ENCODE results near the gene SAPCD1. TPM values are rescaled to one million over a fixed set of nuclear protein-coding genes. Genes with fewer than 3 reads are reported as not detected.

The SAPCD1 gene
- total and polyA plus RNA-seq, 4 donors: 1.3 to 6.3 (median 3.1) TPM

DNA sequence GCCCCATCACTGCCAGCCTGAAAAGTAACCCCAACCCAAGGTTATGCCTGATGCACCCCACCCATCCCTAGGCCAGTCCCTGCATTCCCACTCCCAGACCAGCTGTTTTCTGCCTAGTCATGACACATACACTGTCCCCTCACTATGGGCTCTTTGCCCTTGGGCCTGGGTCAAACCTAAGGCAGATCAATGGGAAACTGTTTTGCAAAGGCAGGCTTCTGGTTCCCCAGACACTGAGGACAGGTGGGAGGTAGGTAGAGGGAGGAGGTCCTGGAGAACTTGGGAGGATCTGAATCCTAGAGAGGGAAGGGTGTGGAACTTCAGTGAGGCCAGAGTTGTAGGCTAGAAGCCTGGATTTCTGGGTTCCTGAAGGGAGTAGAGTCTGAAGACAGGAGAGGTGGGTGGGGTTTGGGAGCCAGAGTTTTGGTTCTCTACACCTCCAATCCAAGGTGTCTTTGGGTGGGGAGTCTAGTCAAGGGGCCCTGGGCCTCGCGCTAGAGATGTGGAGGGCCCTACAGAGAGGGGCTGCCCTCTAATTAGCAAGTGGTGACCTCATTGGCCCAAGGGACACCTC is 28.1 kb upstream of the SAPCD1 start:
- Histone ChIP-seq H3K36me3 (ENCODE audit: control insufficient read depth in 4 of 4, insufficient read depth in 4 of 4, low read length in 4 of 4) (peaks cover 9 to 24% (median 19%) of the 10 kb centered on the region in 4 donors), H3K4me1 (ENCODE audit: control insufficient read depth in 5 of 5, insufficient read depth in 5 of 5, low read length in 5 of 5) (peaks cover 0 to 38% (median 17%) of the 10 kb centered on the region in 5 donors), H3K4me3 (peak overlapping the region; percentile 75), H3K27ac (ENCODE audit: low read depth in 1 of 2, low read length in 1 of 2) (peak overlapping the region; percentile 50 to 98), H3K9ac (ENCODE audit: insufficient read depth in 1 of 2, low read length in 2 of 2) (peak overlapping the region; percentile 1 to 92), H3K27me3 (ENCODE audit: control insufficient read depth in 3 of 3, insufficient read depth in 3 of 3, low read length in 2 of 3) (no peaks in the 10 kb centered on the region), H3K9me3 (ENCODE audit: control insufficient read depth in 4 of 4, insufficient read depth in 3 of 4, low read length in 3 of 4) (no peaks in the 10 kb centered on the region)
- WGBS, 2 donors: 4 to 6% methylated on average over 2 of the region's 2 CpGs
- DNase-seq (no peak), ATAC-seq (ENCODE audit: insufficient read depth, low FRiP score) (no peak)
- TF ChIP-seq, protein P1, sequence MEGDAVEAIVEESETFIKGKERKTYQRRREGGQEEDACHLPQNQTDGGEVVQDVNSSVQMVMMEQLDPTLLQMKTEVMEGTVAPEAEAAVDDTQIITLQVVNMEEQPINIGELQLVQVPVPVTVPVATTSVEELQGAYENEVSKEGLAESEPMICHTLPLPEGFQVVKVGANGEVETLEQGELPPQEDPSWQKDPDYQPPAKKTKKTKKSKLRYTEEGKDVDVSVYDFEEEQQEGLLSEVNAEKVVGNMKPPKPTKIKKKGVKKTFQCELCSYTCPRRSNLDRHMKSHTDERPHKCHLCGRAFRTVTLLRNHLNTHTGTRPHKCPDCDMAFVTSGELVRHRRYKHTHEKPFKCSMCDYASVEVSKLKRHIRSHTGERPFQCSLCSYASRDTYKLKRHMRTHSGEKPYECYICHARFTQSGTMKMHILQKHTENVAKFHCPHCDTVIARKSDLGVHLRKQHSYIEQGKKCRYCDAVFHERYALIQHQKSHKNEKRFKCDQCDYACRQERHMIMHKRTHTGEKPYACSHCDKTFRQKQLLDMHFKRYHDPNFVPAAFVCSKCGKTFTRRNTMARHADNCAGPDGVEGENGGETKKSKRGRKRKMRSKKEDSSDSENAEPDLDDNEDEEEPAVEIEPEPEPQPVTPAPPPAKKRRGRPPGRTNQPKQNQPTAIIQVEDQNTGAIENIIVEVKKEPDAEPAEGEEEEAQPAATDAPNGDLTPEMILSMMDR (IDR thresholded peaks at IDR 0.05; ENCODE audit: control extremely low read depth, extremely low read depth): no peak

- Histone ChIP-seq H3K9ac (ENCODE audit: insufficient read depth in 1 of 2, low read length in 2 of 2) (peak overlapping the region; percentile 82 to 92), H3K9me3 (ENCODE audit: control insufficient read depth in 4 of 4, insufficient read depth in 3 of 4, low read length in 3 of 4) (no peaks in the 10 kb centered on the region), H3K27ac (ENCODE audit: low read depth in 1 of 2, low read length in 1 of 2) (peak overlapping the region; percentile 87 to 98), H3K4me3 (peak overlapping the region; percentile 75), H3K4me1 (ENCODE audit: control insufficient read depth in 5 of 5, insufficient read depth in 5 of 5, low read length in 5 of 5) (peaks cover 0 to 39% (median 17%) of the 10 kb centered on the region in 5 donors), H3K36me3 (ENCODE audit: control insufficient read depth in 4 of 4, insufficient read depth in 4 of 4, low read length in 4 of 4) (peaks cover 9 to 24% (median 19%) of the 10 kb centered on the region in 4 donors), H3K27me3 (ENCODE audit: control insufficient read depth in 3 of 3, insufficient read depth in 3 of 3, low read length in 2 of 3) (no peaks in the 10 kb centered on the region)
- DNase-seq (peak; percentile 38 to 66 (median 44)), ATAC-seq (ENCODE audit: insufficient read depth, low FRiP score) (no peak)
- 0% methylated on average over 17 to 18 of the region's 18 CpGs for WGBS, 2 donors
- TF ChIP-seq, protein P1 (IDR thresholded peaks at IDR 0.05; ENCODE audit: control extremely low read depth, extremely low read depth): no peak
Measured at GRCh38 chr6:31734821-31735406, 27.5 kb upstream of the SAPCD1 start.

GRCh38 chr6:31736021-31736767 is 26.3 kb upstream of the SAPCD1 start, which contains the start of gene CLIC1:
Gene CLIC1, minus strand, starts transcription at chr6:31736530. Its CDS starts 230 bp downstream, at chr6:31736300.
- WGBS, 2 donors: 0% methylated on average over 23 to 24 of the region's 24 CpGs
- Histone ChIP-seq H3K9me3 (ENCODE audit: control insufficient read depth in 4 of 4, insufficient read depth in 3 of 4, low read length in 3 of 4) (no peaks in the 10 kb centered on the region), H3K4me3 (peak within 1 kb of the TSS; percentile 75), H3K36me3 (ENCODE audit: control insufficient read depth in 4 of 4, insufficient read depth in 4 of 4, low read length in 4 of 4) (peaks cover 9 to 24% (median 18%) of the 10 kb centered on the region in 4 donors), H3K9ac (ENCODE audit: insufficient read depth in 1 of 2, low read length in 2 of 2) (peak within 1 kb of the TSS; percentile 82 to 92), H3K27ac (ENCODE audit: low read depth in 1 of 2, low read length in 1 of 2) (peak within 1 kb of the TSS; percentile 87 to 98), H3K4me1 (ENCODE audit: control insufficient read depth in 5 of 5, insufficient read depth in 5 of 5, low read length in 5 of 5) (peaks cover 0 to 45% (median 17%) of the 10 kb centered on the region in 5 donors), H3K27me3 (ENCODE audit: control insufficient read depth in 3 of 3, insufficient read depth in 3 of 3, low read length in 2 of 3) (no peaks in the 10 kb centered on the region)
- TF ChIP-seq, protein P1 (IDR thresholded peaks at IDR 0.05; ENCODE audit: control extremely low read depth, extremely low read depth): no peak
- peak; percentile 84 to 89 (median 88) for DNase-seq
- peak; percentile 57 for ATAC-seq (ENCODE audit: insufficient read depth, low FRiP score)

Measured in lung (tissue), 12 donors.